HG03565 (cell line): ENCODE measurements around the gene STX10.

Experiments
- ATAC-seq: cut with Tn5 transposase; IDR thresholded peaks from one replicate; pipeline ENCODE4 v1.9.1; 2021; ENCODE audit warnings: mild to moderate bottlenecking, moderate library complexity; ENCODE audit not compliant: unreplicated experiment

The STX10 gene

GRCh38 chr19:13121551-13122274 lies 28.5 kb downstream of the STX10 start:
- no peak for ATAC-seq

- no peak for ATAC-seq
Observed at GRCh38 chr19:13120817-13121216, 29.4 kb downstream of the STX10 start.

- no peak for ATAC-seq
Observed at GRCh38 chr19:13120031-13120430, 30.1 kb downstream of the STX10 start.

GRCh38 chr19:13119627-13120026 lies 30.5 kb downstream of the STX10 start:
- ATAC-seq = no peak

- no peak for ATAC-seq
Observed at GRCh38 chr19:13118424-13119193, 31.6 kb downstream of the STX10 start.

- ATAC-seq = peak; percentile 49
Observed at GRCh38 chr19:13117772-13118423, 32.3 kb downstream of the STX10 start, which contains the start of gene NACC1. Gene NACC1 (plus strand): TSS chr19:13118264. CDS start chr19:13135208, 16,944 bp downstream.

GRCh38 chr19:13117176-13117771 lies 32.9 kb downstream of the STX10 start:
- no peak for ATAC-seq

- no peak for ATAC-seq
Observed at GRCh38 chr19:13116282-13117175, 33.6 kb downstream of the STX10 start, which contains the start of gene TRMT1. Gene TRMT1 (minus strand): TSS chr19:13116740. CDS start chr19:13116399, 341 bp downstream.

GRCh38 chr19:13115936-13116281 lies 34.3 kb downstream of the STX10 start:
- no peak for ATAC-seq

GRCh38 chr19:13112555-13112954 lies 37.6 kb downstream of the STX10 start:
- ATAC-seq = no peak

GRCh38 chr19:13110099-13110610 lies 40.0 kb downstream of the STX10 start:
- ATAC-seq = no peak

- no peak for ATAC-seq
Observed at GRCh38 chr19:13109361-13110098, 40.6 kb downstream of the STX10 start.

- no peak for ATAC-seq
Observed at GRCh38 chr19:13104848-13105711, 45.1 kb downstream of the STX10 start.

- no peak for ATAC-seq
Observed at GRCh38 chr19:13104360-13104847, 45.8 kb downstream of the STX10 start.

GRCh38 chr19:13103581-13104359 lies 46.4 kb downstream of the STX10 start:
- no peak for ATAC-seq

- peak; percentile 38 for ATAC-seq
Observed at GRCh38 chr19:13102666-13103580, 47.3 kb downstream of the STX10 start, which contains the start of gene LYL1. Gene LYL1 (minus strand): TSS chr19:13102858. CDS start chr19:13101171, 1,687 bp downstream.

GRCh38 chr19:13102416-13102665 lies 47.8 kb downstream of the STX10 start:
- no peak for ATAC-seq
